Measurements from ENCODE around the gene RFC3.
"Not testable (repeated sequence)": the region's sequence is repeated elsewhere in the genome, so short reads cannot be mapped to it uniquely, and the experiment has no call there.

The RFC3 gene, protein sequence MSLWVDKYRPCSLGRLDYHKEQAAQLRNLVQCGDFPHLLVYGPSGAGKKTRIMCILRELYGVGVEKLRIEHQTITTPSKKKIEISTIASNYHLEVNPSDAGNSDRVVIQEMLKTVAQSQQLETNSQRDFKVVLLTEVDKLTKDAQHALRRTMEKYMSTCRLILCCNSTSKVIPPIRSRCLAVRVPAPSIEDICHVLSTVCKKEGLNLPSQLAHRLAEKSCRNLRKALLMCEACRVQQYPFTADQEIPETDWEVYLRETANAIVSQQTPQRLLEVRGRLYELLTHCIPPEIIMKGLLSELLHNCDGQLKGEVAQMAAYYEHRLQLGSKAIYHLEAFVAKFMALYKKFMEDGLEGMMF

GRCh38 chr13:33817901-33818706, at the start of gene RFC3:
Gene RFC3 (plus strand): TSS chr13:33818149. CDS start chr13:33818179, 30 bp downstream.
- peak; percentile 91 for DNase-seq (ENCODE audit: low spot score)

DNA sequence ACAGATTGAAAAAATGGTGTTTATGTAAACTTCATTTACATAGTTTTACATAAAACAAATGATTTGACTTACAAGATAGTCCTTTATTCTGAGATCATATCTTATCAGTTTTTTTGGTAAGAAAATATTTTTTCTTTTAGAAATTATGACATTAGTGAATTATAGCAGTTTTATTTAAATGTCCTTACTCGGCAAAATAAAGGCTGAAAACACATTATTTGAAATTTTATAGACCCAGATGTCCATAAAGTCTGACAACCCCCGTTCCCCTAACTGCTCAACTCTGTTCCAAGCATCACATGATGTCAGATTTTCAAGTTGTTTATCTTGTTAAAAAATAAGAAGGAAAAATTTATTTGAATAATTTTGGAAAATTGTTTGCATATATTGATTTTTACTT, 46.7 kb upstream of the RFC3 start:
- no peak for DNase-seq (ENCODE audit: low spot score)

- no peak for DNase-seq (ENCODE audit: low spot score)
Measured at GRCh38 chr13:33773790-33774462, 44.0 kb upstream of the RFC3 start.

DNA sequence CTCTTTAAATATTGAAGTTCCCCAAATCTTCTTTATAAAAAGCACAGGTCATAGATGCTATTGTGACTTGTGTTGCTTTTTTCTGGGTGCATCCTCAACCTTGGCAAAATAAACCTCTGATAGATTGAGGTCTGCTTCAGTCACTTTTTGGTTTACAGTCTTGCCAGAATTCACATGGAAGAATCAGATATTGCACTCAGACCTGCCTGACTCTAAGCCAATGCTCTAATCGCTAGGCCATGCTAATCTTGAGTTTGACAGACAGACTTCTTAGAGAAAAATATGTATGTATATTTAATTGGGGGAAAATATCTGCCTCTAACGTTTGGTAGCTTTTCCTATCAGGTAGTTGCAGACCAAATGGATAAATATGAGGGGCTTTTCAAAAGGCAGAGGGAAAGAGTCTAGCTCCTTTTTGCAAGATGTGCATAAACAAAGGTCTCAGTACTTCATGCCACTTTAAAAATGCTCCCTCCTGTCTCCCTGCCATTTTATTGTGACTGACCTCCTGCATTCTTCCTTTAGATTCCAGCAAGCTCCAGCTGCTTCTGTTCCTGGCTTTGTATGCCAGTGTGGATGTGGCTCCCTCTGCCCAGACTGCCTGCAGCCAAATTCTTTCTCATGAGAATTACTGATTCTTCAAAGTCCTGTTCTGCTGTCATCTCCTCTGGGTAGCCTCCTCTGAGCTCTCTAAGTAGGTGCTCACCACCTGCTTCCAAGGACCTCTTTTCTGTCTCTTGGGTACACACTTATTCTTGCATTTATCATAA, 42.4 kb upstream of the RFC3 start:
- no peak for DNase-seq (ENCODE audit: low spot score)

DNA sequence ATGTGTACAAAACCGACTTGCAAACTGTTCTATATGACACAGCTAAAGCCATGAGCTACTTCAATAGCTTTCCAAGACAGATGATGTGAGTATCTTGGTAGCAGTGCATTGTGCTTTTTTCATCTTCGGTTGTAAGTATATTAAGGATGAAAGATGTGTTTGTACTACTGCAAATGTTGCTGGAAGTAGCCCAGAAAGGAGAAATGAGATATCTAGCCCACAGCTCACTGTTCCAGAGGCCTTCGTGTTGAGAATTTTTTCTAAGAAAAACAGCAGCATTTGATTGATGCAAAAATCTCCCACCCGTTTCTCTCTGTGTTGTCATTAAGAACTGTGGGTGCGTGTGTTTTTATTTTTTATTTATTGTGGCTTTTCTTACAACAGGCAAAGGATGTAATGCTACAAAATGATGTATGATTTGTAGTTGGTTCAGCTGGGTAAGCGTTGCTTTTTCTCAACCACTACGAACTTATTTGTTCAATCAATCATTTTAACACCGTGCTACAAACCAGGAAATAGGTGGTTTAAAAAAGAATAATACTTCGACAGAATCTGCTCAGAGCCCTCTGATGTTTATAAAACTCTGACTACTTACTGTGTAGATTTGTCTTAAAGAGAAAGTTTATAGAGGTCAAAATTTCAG, 41.6 kb upstream of the RFC3 start:
- DNase-seq (ENCODE audit: low spot score) = no peak

- DNase-seq (ENCODE audit: low spot score) = no peak
Measured at GRCh38 chr13:33782631-33783030, 35.3 kb upstream of the RFC3 start.

GRCh38 chr13:33783212-33783611, 34.7 kb upstream of the RFC3 start:
- not testable (repeated sequence) for DNase-seq (ENCODE audit: low spot score)

DNA sequence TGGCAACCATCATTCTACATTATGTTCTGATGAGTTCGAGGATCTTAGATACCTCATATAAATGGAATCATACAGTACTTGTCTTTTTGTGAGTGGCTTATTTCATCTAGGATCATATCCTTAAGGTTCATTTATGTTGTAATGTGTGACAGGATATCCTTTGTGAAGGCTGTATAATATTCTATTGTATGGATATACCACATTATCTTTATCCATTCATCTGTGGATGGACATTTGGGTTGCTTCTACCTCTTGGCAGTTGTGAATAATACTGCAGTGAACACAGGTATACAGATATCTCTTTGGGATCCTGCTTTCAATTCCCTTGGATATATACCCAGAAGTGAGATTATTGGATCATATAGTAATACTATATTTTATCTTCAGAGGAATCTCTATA, 33.2 kb upstream of the RFC3 start:
- no peak for DNase-seq (ENCODE audit: low spot score)

GRCh38 chr13:33785384-33785783, 32.6 kb upstream of the RFC3 start:
- DNase-seq (ENCODE audit: low spot score) = no peak

- peak; percentile 13 for DNase-seq (ENCODE audit: low spot score)
Measured at GRCh38 chr13:33787051-33787591, 30.8 kb upstream of the RFC3 start.

GRCh38 chr13:33789066-33789606, 28.8 kb upstream of the RFC3 start:
- DNase-seq (ENCODE audit: low spot score) = no peak

DNA sequence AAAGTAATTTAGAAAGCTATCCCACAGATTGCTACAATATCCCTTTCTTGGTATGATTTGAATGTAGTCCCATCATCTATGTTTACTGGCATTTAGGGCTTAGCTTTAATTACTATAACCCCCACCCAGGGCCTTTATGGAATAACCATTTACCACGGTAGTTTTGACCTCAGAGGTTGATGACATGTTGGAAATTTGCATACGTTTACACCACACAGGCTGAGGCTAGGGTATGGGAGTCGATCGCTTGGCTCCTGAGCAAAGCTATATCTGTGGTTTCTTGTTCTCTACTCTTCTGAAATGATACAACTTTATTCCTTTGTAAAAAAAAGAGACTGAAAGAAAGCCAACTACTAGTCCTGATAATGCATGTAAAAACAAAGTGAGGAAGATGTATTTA, 28.2 kb upstream of the RFC3 start:
- DNase-seq (ENCODE audit: low spot score) = no peak

DNA sequence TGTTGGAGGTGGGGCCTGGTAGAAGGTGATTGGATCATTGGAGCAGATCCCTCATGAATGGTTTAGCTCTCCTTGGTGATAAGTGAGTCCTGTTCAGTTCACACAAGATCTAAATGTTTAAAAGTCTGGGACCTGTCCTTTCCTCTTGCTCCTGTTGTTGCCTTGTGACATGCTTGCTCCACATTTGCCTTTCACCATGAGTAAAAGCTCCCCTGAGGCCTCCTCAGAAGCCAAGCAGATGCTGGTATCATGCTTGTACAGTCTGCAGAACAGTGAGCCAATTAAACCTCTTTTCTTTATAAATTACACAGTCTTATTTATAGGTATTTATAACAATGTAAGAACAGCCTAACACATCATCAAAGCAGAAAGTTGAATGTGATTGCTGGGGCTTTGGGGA, 24.2 kb upstream of the RFC3 start:
- no peak for DNase-seq (ENCODE audit: low spot score)

DNA sequence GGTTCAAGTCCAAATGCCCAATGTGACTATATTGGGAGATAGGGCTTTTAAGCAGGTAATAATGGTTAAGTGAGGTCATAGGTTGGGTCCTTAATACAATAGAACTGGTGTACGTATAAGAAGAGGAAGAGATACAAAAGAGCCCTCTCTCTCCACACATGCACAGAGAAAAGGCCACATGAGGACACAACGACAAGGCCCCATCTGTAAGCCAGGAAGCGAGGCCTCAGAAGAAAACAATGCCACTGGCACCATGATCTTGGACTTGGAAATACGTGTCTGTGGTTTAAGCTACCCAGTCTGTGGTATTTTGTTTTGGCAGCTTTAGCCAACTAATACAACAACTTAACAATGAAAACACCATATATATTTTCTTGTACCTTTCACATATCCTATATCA, 23.4 kb upstream of the RFC3 start:
- DNase-seq (ENCODE audit: low spot score) = no peak

- DNase-seq (ENCODE audit: low spot score) = no peak
Measured at GRCh38 chr13:33796095-33796494, 21.9 kb upstream of the RFC3 start.

DNA sequence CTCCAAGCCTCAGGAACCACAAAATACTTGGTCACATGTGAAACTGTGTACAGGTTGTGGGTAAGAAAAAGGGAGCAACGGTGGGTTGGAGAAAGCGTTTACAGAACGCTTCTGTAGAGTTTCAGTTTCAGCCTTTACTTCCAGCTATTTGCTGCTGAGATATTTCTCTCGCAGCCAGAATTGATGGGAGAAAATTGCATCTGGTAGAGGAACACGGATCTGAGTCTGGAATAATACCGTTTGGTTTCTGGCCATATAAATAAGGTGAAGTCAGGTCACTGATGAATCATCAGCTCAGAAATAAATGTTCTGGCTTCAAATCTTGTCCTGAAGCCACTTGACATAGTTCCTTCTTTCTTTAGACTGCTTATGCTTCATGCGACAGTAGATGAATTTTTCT, 20.3 kb upstream of the RFC3 start:
- DNase-seq (ENCODE audit: low spot score) = no peak

- no peak for DNase-seq (ENCODE audit: low spot score)
Measured at GRCh38 chr13:33798023-33798422, 19.9 kb upstream of the RFC3 start.

DNA sequence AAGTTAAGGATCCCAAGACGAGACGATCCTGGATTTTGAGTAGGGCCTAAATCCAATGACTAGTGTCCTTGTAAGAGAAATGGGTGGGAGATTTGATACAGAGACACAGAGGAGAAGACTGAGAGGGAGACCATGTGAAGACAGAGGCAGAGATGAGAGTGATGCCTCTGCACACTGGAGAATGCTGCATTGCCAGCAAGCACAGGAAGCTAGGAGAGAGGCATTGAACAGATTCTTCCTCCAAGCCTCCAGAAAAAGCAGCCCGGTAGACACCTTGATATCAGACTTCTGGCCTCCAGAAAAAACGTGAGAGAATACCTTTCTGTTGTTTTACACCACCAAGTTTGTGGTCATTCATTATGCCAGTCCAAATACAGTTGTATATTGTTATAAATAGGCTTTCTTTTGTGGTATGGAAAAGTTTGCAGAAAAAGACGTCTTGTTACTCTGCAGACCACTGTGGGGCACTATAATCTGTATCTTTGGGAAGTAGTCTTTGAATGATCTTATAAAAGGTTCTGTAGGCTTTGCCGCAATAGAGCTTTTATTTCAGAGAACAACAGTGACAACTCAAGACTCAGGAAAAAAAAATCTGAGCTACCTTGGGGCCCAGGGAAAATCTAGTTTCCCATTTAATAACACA, 17.9 kb upstream of the RFC3 start:
- DNase-seq (ENCODE audit: low spot score) = no peak

- DNase-seq (ENCODE audit: low spot score) = no peak
Measured at GRCh38 chr13:33800646-33801186, 17.2 kb upstream of the RFC3 start.

Data from CD4-positive, alpha-beta T cell treated with Interleukin-15 for 4 hours (primary cell).